ENCODE data around the gene ZNF219.

ZNF219 gene

DNA sequence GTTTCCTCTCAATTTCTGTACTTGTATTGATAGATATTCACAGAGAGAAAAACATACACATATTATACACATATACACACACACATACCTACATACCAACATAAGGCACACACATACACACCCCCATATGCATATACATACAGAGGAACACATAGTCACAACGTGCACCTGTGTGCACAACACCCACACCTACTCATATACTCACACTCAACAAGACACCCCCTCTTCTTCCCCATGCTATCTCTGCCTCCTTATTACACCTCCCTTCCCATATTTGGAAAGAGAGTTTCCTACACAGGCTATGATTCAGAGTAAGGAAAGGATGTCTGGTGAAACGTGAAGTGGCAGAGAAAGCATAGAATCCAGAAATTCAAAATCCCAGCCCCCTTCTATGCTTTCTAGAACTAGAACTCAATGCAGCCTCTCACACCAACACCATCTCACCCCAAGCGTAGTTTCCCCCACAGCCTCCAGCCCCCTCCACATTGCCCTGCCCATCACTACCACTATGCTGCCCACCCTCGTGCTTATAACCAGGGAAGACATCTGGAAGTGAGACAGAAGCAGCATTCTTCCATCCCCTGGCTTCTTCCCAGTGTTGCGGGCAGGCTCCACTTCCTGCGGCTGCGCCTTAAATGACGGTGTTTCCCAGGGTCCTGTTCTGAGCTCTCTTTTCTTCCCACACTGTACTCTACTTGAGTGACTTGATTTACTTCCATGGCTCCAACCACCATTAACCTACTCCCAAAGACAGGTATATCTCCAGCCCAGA, 38.4 kb downstream of the ZNF219 start:
- TF ChIP-seq ZNF274 (IDR thresholded peaks at IDR 0.05; ENCODE audit: low read depth, low read length) = no peak
- no peak overlapping the region for H3K4me3 ChIP-seq (ENCODE audit: low read length)

DNA sequence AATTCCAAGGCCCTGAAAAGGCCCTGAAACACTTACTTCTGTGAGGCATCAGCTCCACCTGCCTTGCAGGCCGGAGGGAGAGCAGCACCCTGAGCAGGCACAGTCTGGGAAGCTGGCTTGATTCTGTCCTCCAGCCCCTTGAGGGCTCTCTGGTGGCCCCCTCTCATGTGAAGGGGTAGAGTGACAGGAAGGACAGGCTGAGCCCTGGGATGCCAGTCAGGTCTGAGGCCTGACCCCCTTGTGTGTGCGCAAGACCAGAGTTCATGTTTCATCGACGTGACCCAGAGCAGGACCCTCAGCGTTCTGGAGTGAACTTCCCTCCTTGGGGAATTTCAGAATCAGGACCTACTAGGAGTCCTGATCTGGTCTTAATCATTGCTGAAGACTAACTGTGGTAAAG, 39.6 kb downstream of the ZNF219 start:
- no peak for TF ChIP-seq ZNF274 (IDR thresholded peaks at IDR 0.05; ENCODE audit: low read depth, low read length)
- no peak overlapping the region for H3K4me3 ChIP-seq (ENCODE audit: low read length)

DNA sequence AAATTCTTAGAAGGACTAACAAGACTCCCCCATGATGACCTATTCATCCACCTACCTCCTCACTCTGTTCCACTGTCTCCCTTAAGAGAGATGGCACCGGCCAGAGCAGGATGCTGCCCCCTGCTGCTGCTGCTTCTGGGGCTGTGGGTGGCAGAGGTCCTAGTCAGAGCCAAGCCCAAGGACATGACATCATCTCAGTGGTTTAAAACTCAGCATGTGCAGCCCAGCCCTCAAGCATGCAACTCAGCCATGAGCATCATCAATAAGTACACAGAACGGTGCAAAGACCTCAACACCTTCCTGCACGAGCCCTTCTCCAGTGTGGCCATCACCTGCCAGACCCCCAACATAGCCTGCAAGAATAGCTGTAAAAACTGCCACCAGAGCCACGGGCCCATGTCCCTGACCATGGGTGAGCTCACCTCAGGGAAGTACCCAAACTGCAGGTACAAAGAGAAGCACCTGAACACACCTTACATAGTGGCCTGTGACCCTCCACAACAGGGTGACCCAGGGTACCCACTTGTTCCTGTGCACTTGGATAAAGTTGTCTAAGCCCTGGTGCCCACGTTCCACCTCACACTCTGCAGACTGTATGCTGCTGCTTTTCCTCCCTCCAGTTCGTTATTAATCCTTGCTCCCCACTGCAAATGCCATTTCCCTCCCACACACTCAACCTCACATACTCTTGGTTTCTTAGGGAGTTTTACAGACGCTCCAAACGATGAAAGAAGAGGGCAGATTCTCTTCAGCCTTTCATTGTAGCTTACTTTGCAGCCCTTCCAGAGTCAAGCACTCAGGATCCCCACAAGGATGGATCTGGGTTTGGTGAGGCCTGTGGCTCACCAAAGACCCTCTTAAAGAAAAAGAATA, 40.4 kb downstream of the ZNF219 start, which contains the start of gene RNASE8:
RNASE8 (plus strand) TSS at position 20 of the 873 bp plus-strand sequence; CDS start at position 91, 71 bp downstream.
- TF ChIP-seq ZNF274 (IDR thresholded peaks at IDR 0.05; ENCODE audit: low read depth, low read length) = no peak
- no peak within 1 kb of the TSS for H3K4me3 ChIP-seq (ENCODE audit: low read length)

DNA sequence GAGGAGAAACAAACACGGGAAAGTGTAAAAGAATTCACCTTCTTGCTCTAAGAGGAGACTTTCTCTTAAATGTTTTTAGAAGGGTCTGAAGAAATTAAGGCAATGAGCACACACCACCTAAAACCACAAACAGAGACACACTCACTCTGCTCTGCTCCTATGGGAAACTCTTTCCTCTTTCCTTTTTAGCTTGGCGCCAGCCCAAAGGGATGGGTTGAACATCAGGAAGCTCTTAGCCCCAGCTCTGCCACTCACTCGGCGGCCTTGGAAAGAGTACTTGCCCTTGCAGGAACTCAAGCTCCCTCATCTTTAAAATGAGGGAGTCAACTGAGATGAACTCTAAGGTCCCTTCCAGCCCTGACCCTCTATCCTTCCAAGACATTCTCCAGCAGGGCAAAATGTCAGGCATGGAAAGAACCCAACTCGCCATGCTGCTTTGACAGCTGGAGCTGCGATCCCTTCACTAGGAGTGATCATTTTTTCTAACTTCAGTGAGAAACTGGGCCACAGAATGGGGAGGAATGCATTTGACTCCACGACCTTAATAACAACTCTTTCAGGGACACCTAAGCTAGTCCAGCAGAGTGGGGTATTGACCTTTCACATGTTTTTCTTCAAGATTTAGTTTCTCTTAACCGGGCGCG, 41.8 kb downstream of the ZNF219 start:
- no peak overlapping the region for H3K4me3 ChIP-seq (ENCODE audit: low read length)
- no peak for TF ChIP-seq ZNF274 (IDR thresholded peaks at IDR 0.05; ENCODE audit: low read depth, low read length)

- TF ChIP-seq ZNF274 (IDR thresholded peaks at IDR 0.05; ENCODE audit: low read depth, low read length) = no peak
- no peak overlapping the region for H3K4me3 ChIP-seq (ENCODE audit: low read length)
Measured at GRCh38 chr14:21055432-21056117, 42.9 kb downstream of the ZNF219 start.

DNA sequence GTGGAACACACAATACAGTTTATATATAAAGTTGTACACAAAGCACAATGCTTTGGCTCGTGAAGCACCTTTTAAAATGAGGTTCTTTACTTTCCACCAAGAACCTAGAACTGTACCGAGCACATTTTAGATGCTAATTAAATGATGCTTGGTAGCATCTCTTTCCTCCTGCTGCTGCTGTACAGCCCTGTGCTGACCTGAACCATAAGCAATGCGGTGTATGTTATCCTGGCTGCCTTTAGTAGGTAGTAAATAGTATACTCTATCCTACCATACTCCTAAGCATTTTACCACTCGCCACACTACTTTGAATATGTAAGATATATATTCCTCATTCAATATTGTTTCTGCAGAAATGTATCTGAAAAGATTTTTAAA, 43.7 kb downstream of the ZNF219 start:
- TF ChIP-seq ZNF274 (IDR thresholded peaks at IDR 0.05; ENCODE audit: low read depth, low read length) = no peak
- no peak overlapping the region for H3K4me3 ChIP-seq (ENCODE audit: low read length)

- TF ChIP-seq ZNF274 (IDR thresholded peaks at IDR 0.05; ENCODE audit: low read depth, low read length) = no peak
- H3K4me3 ChIP-seq (ENCODE audit: low read length) = no peak overlapping the region
Measured at GRCh38 chr14:21054123-21054767, 44.2 kb downstream of the ZNF219 start.

- no peak overlapping the region for H3K4me3 ChIP-seq (ENCODE audit: low read length)
- no peak for TF ChIP-seq ZNF274 (IDR thresholded peaks at IDR 0.05; ENCODE audit: low read depth, low read length)
Measured at GRCh38 chr14:21053184-21054122, 45.0 kb downstream of the ZNF219 start.

DNA sequence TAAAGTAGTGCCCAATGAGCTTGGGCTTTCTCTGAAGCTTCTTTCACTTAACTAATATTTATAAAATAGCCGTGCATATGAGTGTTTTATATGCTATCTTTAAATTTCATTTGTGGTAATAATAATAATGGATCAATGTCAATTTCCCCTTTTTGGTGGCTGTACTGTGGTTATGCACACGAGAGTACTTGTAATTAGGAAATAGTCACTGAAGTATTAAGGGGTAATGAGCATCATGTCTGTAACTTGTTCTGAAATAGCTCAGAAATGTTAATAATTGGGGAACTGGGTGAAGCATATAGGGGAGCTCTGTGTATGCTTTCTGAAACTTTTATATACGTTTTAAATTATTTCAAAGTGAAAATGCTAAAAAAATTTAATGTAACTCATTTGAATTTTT, 47.9 kb downstream of the ZNF219 start:
- no peak for TF ChIP-seq ZNF274 (IDR thresholded peaks at IDR 0.05; ENCODE audit: low read depth, low read length)
- no peak overlapping the region for H3K4me3 ChIP-seq (ENCODE audit: low read length)

- no peak for TF ChIP-seq ZNF274 (IDR thresholded peaks at IDR 0.05; ENCODE audit: low read depth, low read length)
Measured at GRCh38 chr14:21049271-21049673, 49.2 kb downstream of the ZNF219 start.

GRCh38 chr14:21048638-21049037, 49.8 kb downstream of the ZNF219 start:
- no peak for TF ChIP-seq ZNF274 (IDR thresholded peaks at IDR 0.05; ENCODE audit: low read depth, low read length)
- no peak overlapping the region for H3K4me3 ChIP-seq (ENCODE audit: low read length)

More at GRCh38 chr14:21049271-21049673, 49.2 kb downstream of the ZNF219 start:
- no peak overlapping the region for H3K4me3 ChIP-seq (ENCODE audit: low read length)

- no peak overlapping the region for H3K4me3 ChIP-seq (ENCODE audit: low read length)
- TF ChIP-seq ZNF274 (IDR thresholded peaks at IDR 0.05; ENCODE audit: low read depth, low read length) = no peak
Measured at GRCh38 chr14:21047378-21047781, 51.1 kb downstream of the ZNF219 start.

All from GM08714 (cell line).